ENCODE results near the gene CRELD2. TPM values are rescaled to one million over a fixed set of nuclear protein-coding genes. Genes with fewer than 3 reads are reported as not detected.

CRELD2 gene
- total and polyA plus RNA-seq, 2 of the 13 experiments (the other 11 are each of a cell fraction or from before 2014, with no cell fraction given): 17.2 to 44.7 TPM

DNA sequence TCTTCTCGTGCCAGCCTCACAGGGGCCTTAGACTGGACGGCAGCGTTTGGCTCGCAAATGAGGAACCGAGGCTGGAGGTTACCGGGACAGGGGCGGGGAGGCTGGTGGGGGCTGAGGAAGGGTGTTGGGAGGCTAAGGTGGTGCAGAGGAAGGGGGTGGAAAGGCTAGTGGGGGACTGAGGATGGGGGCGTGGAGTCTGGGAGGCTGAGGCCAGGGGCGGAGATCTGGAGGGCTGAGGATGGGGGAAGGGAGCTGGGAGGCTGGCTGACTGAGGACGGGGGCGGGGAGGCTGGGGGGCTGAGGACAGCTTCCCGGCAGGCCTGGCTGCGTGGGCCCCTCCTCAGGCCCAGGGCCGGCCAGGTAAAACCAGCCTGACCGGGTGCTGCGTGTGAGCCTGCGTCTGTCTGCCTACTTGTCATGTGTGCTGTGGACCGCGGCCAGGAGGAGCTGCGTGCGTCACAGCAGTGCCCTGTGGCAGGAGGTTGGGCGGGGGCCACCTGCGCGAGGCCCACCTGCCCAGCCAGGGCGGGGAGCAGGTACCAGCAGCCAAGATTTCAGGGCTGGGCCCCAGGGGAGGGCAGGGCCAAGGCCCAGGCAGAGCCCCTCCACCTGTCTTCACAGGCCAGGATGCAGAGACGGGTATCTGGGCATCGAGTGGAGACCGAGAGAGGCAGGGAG is 32.7 kb downstream of the CRELD2 start (continued):
- TF ChIP-seq SOX13 (IDR thresholded peaks at IDR 0.05): no peak
- TF ChIP-seq SOX13 (CRISPR knock-in tag; conservative IDR thresholded peaks at IDR 0.05 in 1 of 2, IDR thresholded peaks at IDR 0.05 in 1 of 2): 0 out of 4 replicates have a peak, but pooled peaks of 1 of the 2 experiments have one; percentile 14
- TF ChIP-seq HES4 (CRISPR knock-in tag; IDR thresholded peaks at IDR 0.05; ENCODE audit: borderline replicate concordance): peak; percentile 57; the same call in 1 of the 2 replicates
- TF ChIP-seq ERF (CRISPR knock-in tag; IDR thresholded peaks at IDR 0.05): peak; percentile 29; the same call in 1 of the 2 replicates
- peak; percentile 14; the same call in 1 of the 2 replicates for TF ChIP-seq GATAD2A (CRISPR knock-in tag; IDR thresholded peaks at IDR 0.05)
- TF ChIP-seq, protein P1, sequence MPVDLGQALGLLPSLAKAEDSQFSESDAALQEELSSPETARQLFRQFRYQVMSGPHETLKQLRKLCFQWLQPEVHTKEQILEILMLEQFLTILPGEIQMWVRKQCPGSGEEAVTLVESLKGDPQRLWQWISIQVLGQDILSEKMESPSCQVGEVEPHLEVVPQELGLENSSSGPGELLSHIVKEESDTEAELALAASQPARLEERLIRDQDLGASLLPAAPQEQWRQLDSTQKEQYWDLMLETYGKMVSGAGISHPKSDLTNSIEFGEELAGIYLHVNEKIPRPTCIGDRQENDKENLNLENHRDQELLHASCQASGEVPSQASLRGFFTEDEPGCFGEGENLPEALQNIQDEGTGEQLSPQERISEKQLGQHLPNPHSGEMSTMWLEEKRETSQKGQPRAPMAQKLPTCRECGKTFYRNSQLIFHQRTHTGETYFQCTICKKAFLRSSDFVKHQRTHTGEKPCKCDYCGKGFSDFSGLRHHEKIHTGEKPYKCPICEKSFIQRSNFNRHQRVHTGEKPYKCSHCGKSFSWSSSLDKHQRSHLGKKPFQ (CRISPR knock-in tag; IDR thresholded peaks at IDR 0.05; ENCODE audit: insufficient replicate concordance): peak; percentile 82
- TF ChIP-seq ZNF12 (CRISPR knock-in tag; IDR thresholded peaks at IDR 0.05): 0 out of 2 replicates have a peak, but pooled peaks have one; percentile 27
- TF ChIP-seq ZNF253 (CRISPR knock-in tag; IDR thresholded peaks at IDR 0.05; ENCODE audit: borderline replicate concordance): peak; percentile 83; the same call in 1 of the 2 replicates
- no peak for TF ChIP-seq CCDC6 (CRISPR knock-in tag; IDR thresholded peaks at IDR 0.05)
- 0 out of 2 replicates have a peak, but pooled peaks have one; percentile 26 for TF ChIP-seq ELF3 (CRISPR knock-in tag; IDR thresholded peaks at IDR 0.05)
- TF ChIP-seq, protein P2, sequence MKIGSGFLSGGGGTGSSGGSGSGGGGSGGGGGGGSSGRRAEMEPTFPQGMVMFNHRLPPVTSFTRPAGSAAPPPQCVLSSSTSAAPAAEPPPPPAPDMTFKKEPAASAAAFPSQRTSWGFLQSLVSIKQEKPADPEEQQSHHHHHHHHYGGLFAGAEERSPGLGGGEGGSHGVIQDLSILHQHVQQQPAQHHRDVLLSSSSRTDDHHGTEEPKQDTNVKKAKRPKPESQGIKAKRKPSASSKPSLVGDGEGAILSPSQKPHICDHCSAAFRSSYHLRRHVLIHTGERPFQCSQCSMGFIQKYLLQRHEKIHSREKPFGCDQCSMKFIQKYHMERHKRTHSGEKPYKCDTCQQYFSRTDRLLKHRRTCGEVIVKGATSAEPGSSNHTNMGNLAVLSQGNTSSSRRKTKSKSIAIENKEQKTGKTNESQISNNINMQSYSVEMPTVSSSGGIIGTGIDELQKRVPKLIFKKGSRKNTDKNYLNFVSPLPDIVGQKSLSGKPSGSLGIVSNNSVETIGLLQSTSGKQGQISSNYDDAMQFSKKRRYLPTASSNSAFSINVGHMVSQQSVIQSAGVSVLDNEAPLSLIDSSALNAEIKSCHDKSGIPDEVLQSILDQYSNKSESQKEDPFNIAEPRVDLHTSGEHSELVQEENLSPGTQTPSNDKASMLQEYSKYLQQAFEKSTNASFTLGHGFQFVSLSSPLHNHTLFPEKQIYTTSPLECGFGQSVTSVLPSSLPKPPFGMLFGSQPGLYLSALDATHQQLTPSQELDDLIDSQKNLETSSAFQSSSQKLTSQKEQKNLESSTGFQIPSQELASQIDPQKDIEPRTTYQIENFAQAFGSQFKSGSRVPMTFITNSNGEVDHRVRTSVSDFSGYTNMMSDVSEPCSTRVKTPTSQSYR (CRISPR knock-in tag; IDR thresholded peaks at IDR 0.05; ENCODE audit: borderline replicate concordance): peak; percentile 61
- TF ChIP-seq, protein P3, sequence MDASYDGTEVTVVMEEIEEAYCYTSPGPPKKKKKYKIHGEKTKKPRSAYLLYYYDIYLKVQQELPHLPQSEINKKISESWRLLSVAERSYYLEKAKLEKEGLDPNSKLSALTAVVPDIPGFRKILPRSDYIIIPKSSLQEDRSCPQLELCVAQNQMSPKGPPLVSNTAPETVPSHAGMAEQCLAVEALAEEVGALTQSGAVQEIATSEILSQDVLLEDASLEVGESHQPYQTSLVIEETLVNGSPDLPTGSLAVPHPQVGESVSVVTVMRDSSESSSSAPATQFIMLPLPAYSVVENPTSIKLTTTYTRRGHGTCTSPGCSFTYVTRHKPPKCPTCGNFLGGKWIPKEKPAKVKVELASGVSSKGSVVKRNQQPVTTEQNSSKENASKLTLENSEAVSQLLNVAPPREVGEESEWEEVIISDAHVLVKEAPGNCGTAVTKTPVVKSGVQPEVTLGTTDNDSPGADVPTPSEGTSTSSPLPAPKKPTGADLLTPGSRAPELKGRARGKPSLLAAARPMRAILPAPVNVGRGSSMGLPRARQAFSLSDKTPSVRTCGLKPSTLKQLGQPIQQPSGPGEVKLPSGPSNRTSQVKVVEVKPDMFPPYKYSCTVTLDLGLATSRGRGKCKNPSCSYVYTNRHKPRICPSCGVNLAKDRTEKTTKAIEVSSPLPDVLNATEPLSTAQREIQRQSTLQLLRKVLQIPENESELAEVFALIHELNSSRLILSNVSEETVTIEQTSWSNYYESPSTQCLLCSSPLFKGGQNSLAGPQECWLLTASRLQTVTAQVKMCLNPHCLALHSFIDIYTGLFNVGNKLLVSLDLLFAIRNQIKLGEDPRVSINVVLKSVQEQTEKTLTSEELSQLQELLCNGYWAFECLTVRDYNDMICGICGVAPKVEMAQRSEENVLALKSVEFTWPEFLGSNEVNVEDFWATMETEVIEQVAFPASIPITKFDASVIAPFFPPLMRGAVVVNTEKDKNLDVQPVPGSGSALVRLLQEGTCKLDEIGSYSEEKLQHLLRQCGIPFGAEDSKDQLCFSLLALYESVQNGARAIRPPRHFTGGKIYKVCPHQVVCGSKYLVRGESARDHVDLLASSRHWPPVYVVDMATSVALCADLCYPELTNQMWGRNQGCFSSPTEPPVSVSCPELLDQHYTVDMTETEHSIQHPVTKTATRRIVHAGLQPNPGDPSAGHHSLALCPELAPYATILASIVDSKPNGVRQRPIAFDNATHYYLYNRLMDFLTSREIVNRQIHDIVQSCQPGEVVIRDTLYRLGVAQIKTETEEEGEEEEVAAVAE (CRISPR knock-in tag; IDR thresholded peaks at IDR 0.05; ENCODE audit: borderline replicate concordance): no peak
- no peak for TF ChIP-seq TARDBP (CRISPR knock-in tag; IDR thresholded peaks at IDR 0.05)
- no peak for TF ChIP-seq PCBP2 (optimal IDR thresholded peaks at IDR 0.05; ENCODE audit: low read depth, low read length, poor library complexity, severe bottlenecking)
- TF ChIP-seq, protein P4, sequence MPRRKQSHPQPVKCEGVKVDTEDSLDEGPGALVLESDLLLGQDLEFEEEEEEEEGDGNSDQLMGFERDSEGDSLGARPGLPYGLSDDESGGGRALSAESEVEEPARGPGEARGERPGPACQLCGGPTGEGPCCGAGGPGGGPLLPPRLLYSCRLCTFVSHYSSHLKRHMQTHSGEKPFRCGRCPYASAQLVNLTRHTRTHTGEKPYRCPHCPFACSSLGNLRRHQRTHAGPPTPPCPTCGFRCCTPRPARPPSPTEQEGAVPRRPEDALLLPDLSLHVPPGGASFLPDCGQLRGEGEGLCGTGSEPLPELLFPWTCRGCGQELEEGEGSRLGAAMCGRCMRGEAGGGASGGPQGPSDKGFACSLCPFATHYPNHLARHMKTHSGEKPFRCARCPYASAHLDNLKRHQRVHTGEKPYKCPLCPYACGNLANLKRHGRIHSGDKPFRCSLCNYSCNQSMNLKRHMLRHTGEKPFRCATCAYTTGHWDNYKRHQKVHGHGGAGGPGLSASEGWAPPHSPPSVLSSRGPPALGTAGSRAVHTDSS (CRISPR knock-in tag; conservative IDR thresholded peaks at IDR 0.05): no peak
- no peak for TF ChIP-seq ZNF343 (CRISPR knock-in tag; IDR thresholded peaks at IDR 0.05)

Measured in HepG2 (cell line).